IMR-90 (cell line): ENCODE measurements around the gene SLC40A1. TPM values are rescaled to one million over a fixed set of nuclear protein-coding genes. Genes with fewer than 3 reads are reported as not detected.

ENCODE experiments used
- ATAC-seq: fragments of 200-7000 bp; cut with Tn5 transposase; 2 replicates; pipeline ENCODE4 v1.9.1; 2020; ENCODE audit warnings: low read depth, mild to moderate bottlenecking, moderate library complexity
- BruUV-seq: library from RNA; stranded (reverse); fragments of 400-500 nt; replicated peaks from 2 replicates; lab custom pipeline; 2021; lab: Mats Ljungman, UMichigan
- CTCF ChIA-PET: fragments of 300-600 bp; formaldehyde crosslinking; extraction: SDS; loops from one replicate; lab custom pipeline; 2021; ENCODE audit warnings: antibody characterized with exemption; lab: Yijun Ruan, JAX
- POLR2A ChIA-PET: fragments of 300-600 bp; sonication (Branson Sonifier 250); formaldehyde crosslinking; loops from one replicate; lab custom pipeline; 2022; ENCODE audit warnings: antibody characterized with exemption; ENCODE audit not compliant: unreplicated experiment; lab: Charles Lee
- DNase-seq: peaks from one replicate; pipeline ENCODE4 v3.0.0; 2013
- H2AFZ ChIP-seq: replicated peaks from 2 replicates; pipeline ENCODE3; 2013; ENCODE audit warnings: low read length, mild to moderate bottlenecking; ENCODE audit not compliant: poor library complexity
- H2AK5ac ChIP-seq: 2 replicates; pipeline ENCODE4 v1.6.1; 2013; ENCODE audit warnings: low read depth, low read length, inconsistent platforms
- H2AK9ac ChIP-seq: replicated peaks from 2 replicates; pipeline ENCODE3; 2013; ENCODE audit warnings: mild to moderate bottlenecking, low read depth, low read length, moderate library complexity; ENCODE audit not compliant: poor library complexity
- H2BK120ac ChIP-seq: 2 replicates; pipeline ENCODE4 v1.6.1; 2013; ENCODE audit warnings: low read depth, low read length, inconsistent platforms
- H2BK15ac ChIP-seq: 3 replicates; pipeline ENCODE4 v1.6.1; 2013; ENCODE audit warnings: low read depth, low read length, inconsistent platforms
- H2BK20ac ChIP-seq: 2 replicates; pipeline ENCODE4 v1.6.1; 2013; ENCODE audit warnings: low read depth, mild to moderate bottlenecking, inconsistent platforms, low read length, moderate library complexity
- H2BK5ac ChIP-seq: 2 replicates; pipeline ENCODE4 v1.6.1; 2013; ENCODE audit warnings: mild to moderate bottlenecking, low read depth, low read length, inconsistent platforms; ENCODE audit not compliant: poor library complexity, severe bottlenecking
- H3K14ac ChIP-seq: replicated peaks from 2 replicates; pipeline ENCODE4 v1.6.1; 2013; ENCODE audit warnings: low read depth, low read length, inconsistent platforms
- H3K18ac ChIP-seq: 2 replicates; pipeline ENCODE4 v1.6.1; 2013; ENCODE audit warnings: low read depth, low read length, control low read depth
- H3K23ac ChIP-seq: 2 replicates; pipeline ENCODE4 v1.6.1; 2013; ENCODE audit warnings: low read depth, low read length, inconsistent platforms
- H3K27ac ChIP-seq: 2 replicates; pipeline ENCODE4 v1.5.1; 2013; ENCODE audit warnings: mild to moderate bottlenecking, control low read depth, low read length; ENCODE audit not compliant: insufficient read depth
- H3K27me3 ChIP-seq: 2 replicates; pipeline ENCODE4 v1.6.1; 2013; ENCODE audit warnings: low read length; ENCODE audit not compliant: control insufficient read depth, insufficient read depth
- H3K36me3 ChIP-seq: 2 replicates; pipeline ENCODE4 v1.6.1; 2013; ENCODE audit warnings: low read length, mixed read lengths; ENCODE audit not compliant: control insufficient read depth, insufficient read depth
- H3K4ac ChIP-seq: 2 replicates; pipeline ENCODE4 v1.6.1; 2013; ENCODE audit warnings: low read depth, low read length, inconsistent platforms
- H3K4me1 ChIP-seq: 2 replicates; pipeline ENCODE4 v1.6.1; 2013; ENCODE audit warnings: low read length, mixed read lengths; ENCODE audit not compliant: control insufficient read depth, insufficient read depth
- H3K4me2 ChIP-seq: 2 replicates; pipeline ENCODE4 v1.6.1; 2013; ENCODE audit warnings: low read depth, mild to moderate bottlenecking, control low read depth, low read length, moderate library complexity
- H3K4me3 ChIP-seq: 2 replicates; pipeline ENCODE4 v1.5.1; 2013; ENCODE audit warnings: low read depth, mild to moderate bottlenecking, control low read depth, low read length, moderate library complexity; ENCODE audit not compliant: insufficient read depth
- H3K56ac ChIP-seq: 2 replicates; pipeline ENCODE4 v1.6.1; 2013; ENCODE audit warnings: low read length, inconsistent platforms; ENCODE audit not compliant: insufficient read depth; ENCODE audit errors: extremely low read depth
- H3K79me1 ChIP-seq, 2 experiments: 2 replicates each; pipeline ENCODE4 v1.6.1; 2013; ENCODE audit warnings: low read length in 2 of 2, inconsistent platforms in 1 of 2, low read depth in 1 of 2
- H3K9ac ChIP-seq: 2 replicates; pipeline ENCODE4 v1.6.1; 2013; ENCODE audit warnings: low read depth, low read length, control low read depth
- H3K9me1 ChIP-seq: 2 replicates; pipeline ENCODE4 v1.6.1; 2013; ENCODE audit warnings: low read length, inconsistent platforms; ENCODE audit not compliant: insufficient read depth
- H3K9me3 ChIP-seq: 2 replicates; pipeline ENCODE4 v1.6.1; 2013; ENCODE audit warnings: low read length; ENCODE audit not compliant: control insufficient read depth, insufficient read depth
- H4K20me1 ChIP-seq: 2 replicates; pipeline ENCODE4 v1.6.1; 2013; ENCODE audit warnings: low read length, inconsistent platforms; ENCODE audit not compliant: insufficient read depth
- H4K5ac ChIP-seq: 2 replicates; pipeline ENCODE4 v1.6.1; 2013; ENCODE audit warnings: mild to moderate bottlenecking, low read depth, low read length, control low read depth
- H4K8ac ChIP-seq, 2 experiments: 2 replicates each; pipeline ENCODE4 v1.6.1; 2013; ENCODE audit warnings: low read depth in 2 of 2, low read length in 2 of 2, control low read depth in 1 of 2, inconsistent platforms in 1 of 2
- H4K91ac ChIP-seq: 2 replicates; pipeline ENCODE4 v1.6.1; 2013; ENCODE audit warnings: low read depth, low read length, inconsistent platforms; ENCODE audit not compliant: insufficient read depth
- CEBPB ChIP-seq: IDR thresholded peaks from 2 replicates; pipeline ENCODE4 v1.6.1; 2012; ENCODE audit warnings: low read depth, low read length, improper control_type of control experiment
- CHD1 ChIP-seq: IDR thresholded peaks from 2 replicates; pipeline ENCODE4 v1.6.1; 2012; ENCODE audit warnings: low read depth, low read length, improper control_type of control experiment
- ELK1 ChIP-seq: fragments of 150-350 bp; IDR thresholded peaks from 2 replicates; pipeline ENCODE4 v1.6.1; 2016; ENCODE audit warnings: low read depth, mild to moderate bottlenecking, low read length, moderate library complexity, borderline replicate concordance
- MAZ ChIP-seq: IDR thresholded peaks from 2 replicates; pipeline ENCODE4 v1.6.1; 2012; ENCODE audit warnings: low read depth, mild to moderate bottlenecking, low read length, improper control_type of control experiment, moderate library complexity, borderline replicate concordance
- MXI1 ChIP-seq: IDR thresholded peaks from 2 replicates; pipeline ENCODE4 v1.6.1; 2012; ENCODE audit warnings: low read depth, mild to moderate bottlenecking, low read length, moderate library complexity, borderline replicate concordance
- POLR2A ChIP-seq: IDR thresholded peaks from 2 replicates; pipeline ENCODE4 v1.6.1; 2012; ENCODE audit warnings: mild to moderate bottlenecking, low read depth, low read length
- RAD21 ChIP-seq: IDR thresholded peaks from 2 replicates; pipeline ENCODE4 v1.6.1; 2012; ENCODE audit warnings: low read length, improper control_type of control experiment
- RCOR1 ChIP-seq: IDR thresholded peaks from 2 replicates; pipeline ENCODE4 v1.6.1; 2012; ENCODE audit warnings: mild to moderate bottlenecking, low read length, improper control_type of control experiment; ENCODE audit not compliant: insufficient replicate concordance
- RFX5 ChIP-seq: IDR thresholded peaks from 2 replicates; pipeline ENCODE4 v1.8.0; 2012; ENCODE audit warnings: low read depth, mild to moderate bottlenecking, low read length, moderate library complexity
- WGBS, 2 experiments: methylation state at CpG; one replicate each; pipeline versions ENCODE4 v1.1.5 to v1.1.7; 2013; ENCODE audit warnings: missing lambda C conversion rate in 2 of 2; ENCODE audit not compliant: insufficient read length in 1 of 2; ENCODE audit errors: extremely low coverage in 2 of 2; 5-methylcytosine and 5-hydroxymethylcytosine counted together
- dilution Hi-C: fragments of 300-500 bp; cut with HindIII; formaldehyde crosslinking; loops from one replicate; pipeline ENCODE4 v1.14.3; 2018; ENCODE audit warnings: low sequenced_read_pairs; ENCODE audit not compliant: unreplicated experiment
- in situ Hi-C: fragments of 300-500 bp; cut with MboI; formaldehyde crosslinking; loops from 3 replicates; pipeline ENCODE4 v1.14.3; 2019; ENCODE audit warnings: low sequenced_read_pairs, inconsistent platforms, mixed read lengths
- intact Hi-C: fragments of 100-400 bp; cut with micrococcal nuclease; formaldehyde crosslinking; loops from 2 replicates; pipeline ENCODE4 v1.10.0; 2022
- polyA plus RNA-seq, 3 experiments: library from polyadenylated mRNA; depleted of rRNA; stranded (reverse); fragments of >200 nt; gene quantifications; 2 replicates each; pipeline ENCODE4 v1.2.3, GENCODE V29; 2012; ENCODE audit warnings: low replicate concordance in 1 of 3
- total RNA-seq: library from RNA; depleted of rRNA; stranded (reverse); fragments of >200 nt; gene quantifications from 2 replicates; pipeline ENCODE4 v1.2.3, GENCODE V29; 2012
- TF ChIP-seq, protein P1 (sequence below): fragments of 150-350 bp; IDR thresholded peaks from 2 replicates; pipeline ENCODE4 v1.6.1; 2017; ENCODE audit warnings: mild to moderate bottlenecking, antibody characterized with exemption, low read length, low read depth
- TF ChIP-seq, protein P2 (sequence below): conservative IDR thresholded peaks from 2 replicates; pipeline ENCODE4 v1.5.1; 2012; ENCODE audit warnings: mild to moderate bottlenecking, low read depth, low read length, improper control_type of control experiment

SLC40A1 gene
- total and polyA plus RNA-seq, 2 of the 4 experiments (the other 2 are of a cell fraction): 1.5 to 5.0 TPM

GRCh38 chr2:189545418-189545817 is 35.2 kb downstream of the SLC40A1 start:
- DNase-seq: no peak
- POLR2A ChIA-PET: no interaction called here
- dilution Hi-C loops: no loop called here

More at GRCh38 chr2:189545418-189545817, 35.2 kb downstream of the SLC40A1 start:
- WGBS, 2 experiments: no CpG with 5 or more reads among the region's 1 CpG
- Histone ChIP-seq H3K23ac (no peak overlapping the region), H3K9me1 (0 out of 2 replicates have a peak, but pooled peaks cover 2% of the 10 kb centered on the region), H2BK120ac (no peak overlapping the region), H3K27me3 (no peaks in the 10 kb centered on the region), H3K56ac (no peak overlapping the region), H3K4me2 (no peak overlapping the region), H3K4me3 (no peak overlapping the region), H2BK5ac (no peak overlapping the region), H2AK5ac (no peak overlapping the region), H2BK20ac (no peak overlapping the region), H3K4me1 (peaks cover 3% of the 10 kb centered on the region), H3K36me3 (no peaks in the 10 kb centered on the region), H3K9me3 (no peaks in the 10 kb centered on the region), H2AK9ac (no peak overlapping the region), H2AFZ (no peak overlapping the region), H3K79me1 (no peaks in the 10 kb centered on the region), H3K14ac (no peak overlapping the region), H4K20me1 (no peaks in the 10 kb centered on the region), H2BK15ac (no peak overlapping the region), H4K91ac (no peak overlapping the region), H4K8ac (no peak overlapping the region), H3K4ac (no peak overlapping the region), H3K9ac (no peak overlapping the region), H4K5ac (no peak overlapping the region), H3K18ac (no peak overlapping the region), H3K27ac (no peak overlapping the region)
- CTCF ChIA-PET: no interaction called here
- in situ Hi-C loops: no loop called here
- no peak for TF ChIP-seq RCOR1
- no peak for TF ChIP-seq MAZ
- TF ChIP-seq POLR2A: no peak
- TF ChIP-seq, protein P1, sequence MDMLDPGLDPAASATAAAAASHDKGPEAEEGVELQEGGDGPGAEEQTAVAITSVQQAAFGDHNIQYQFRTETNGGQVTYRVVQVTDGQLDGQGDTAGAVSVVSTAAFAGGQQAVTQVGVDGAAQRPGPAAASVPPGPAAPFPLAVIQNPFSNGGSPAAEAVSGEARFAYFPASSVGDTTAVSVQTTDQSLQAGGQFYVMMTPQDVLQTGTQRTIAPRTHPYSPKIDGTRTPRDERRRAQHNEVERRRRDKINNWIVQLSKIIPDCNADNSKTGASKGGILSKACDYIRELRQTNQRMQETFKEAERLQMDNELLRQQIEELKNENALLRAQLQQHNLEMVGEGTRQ: no peak
- TF ChIP-seq RAD21: no peak
- TF ChIP-seq MXI1: no peak
- no peak for TF ChIP-seq CEBPB
- TF ChIP-seq, protein P2, sequence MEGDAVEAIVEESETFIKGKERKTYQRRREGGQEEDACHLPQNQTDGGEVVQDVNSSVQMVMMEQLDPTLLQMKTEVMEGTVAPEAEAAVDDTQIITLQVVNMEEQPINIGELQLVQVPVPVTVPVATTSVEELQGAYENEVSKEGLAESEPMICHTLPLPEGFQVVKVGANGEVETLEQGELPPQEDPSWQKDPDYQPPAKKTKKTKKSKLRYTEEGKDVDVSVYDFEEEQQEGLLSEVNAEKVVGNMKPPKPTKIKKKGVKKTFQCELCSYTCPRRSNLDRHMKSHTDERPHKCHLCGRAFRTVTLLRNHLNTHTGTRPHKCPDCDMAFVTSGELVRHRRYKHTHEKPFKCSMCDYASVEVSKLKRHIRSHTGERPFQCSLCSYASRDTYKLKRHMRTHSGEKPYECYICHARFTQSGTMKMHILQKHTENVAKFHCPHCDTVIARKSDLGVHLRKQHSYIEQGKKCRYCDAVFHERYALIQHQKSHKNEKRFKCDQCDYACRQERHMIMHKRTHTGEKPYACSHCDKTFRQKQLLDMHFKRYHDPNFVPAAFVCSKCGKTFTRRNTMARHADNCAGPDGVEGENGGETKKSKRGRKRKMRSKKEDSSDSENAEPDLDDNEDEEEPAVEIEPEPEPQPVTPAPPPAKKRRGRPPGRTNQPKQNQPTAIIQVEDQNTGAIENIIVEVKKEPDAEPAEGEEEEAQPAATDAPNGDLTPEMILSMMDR: no peak
- no peak for TF ChIP-seq CHD1
- no peak for TF ChIP-seq ELK1
- TF ChIP-seq RFX5: no peak
- ATAC-seq: no peak
- no TSS peak for BruUV-seq
- intact Hi-C loops: no loop called here
